ENCODE results near the gene ZNF652. TPM values are rescaled to one million over a fixed set of nuclear protein-coding genes. Genes with fewer than 3 reads are reported as not detected.
"Not testable (repeated sequence)": the region's sequence is repeated elsewhere in the genome, so short reads cannot be mapped to it uniquely, and the experiment has no call there.

Gene ZNF652
- total RNA-seq, 1 experiment from 2014 or later = 9.8 TPM

DNA sequence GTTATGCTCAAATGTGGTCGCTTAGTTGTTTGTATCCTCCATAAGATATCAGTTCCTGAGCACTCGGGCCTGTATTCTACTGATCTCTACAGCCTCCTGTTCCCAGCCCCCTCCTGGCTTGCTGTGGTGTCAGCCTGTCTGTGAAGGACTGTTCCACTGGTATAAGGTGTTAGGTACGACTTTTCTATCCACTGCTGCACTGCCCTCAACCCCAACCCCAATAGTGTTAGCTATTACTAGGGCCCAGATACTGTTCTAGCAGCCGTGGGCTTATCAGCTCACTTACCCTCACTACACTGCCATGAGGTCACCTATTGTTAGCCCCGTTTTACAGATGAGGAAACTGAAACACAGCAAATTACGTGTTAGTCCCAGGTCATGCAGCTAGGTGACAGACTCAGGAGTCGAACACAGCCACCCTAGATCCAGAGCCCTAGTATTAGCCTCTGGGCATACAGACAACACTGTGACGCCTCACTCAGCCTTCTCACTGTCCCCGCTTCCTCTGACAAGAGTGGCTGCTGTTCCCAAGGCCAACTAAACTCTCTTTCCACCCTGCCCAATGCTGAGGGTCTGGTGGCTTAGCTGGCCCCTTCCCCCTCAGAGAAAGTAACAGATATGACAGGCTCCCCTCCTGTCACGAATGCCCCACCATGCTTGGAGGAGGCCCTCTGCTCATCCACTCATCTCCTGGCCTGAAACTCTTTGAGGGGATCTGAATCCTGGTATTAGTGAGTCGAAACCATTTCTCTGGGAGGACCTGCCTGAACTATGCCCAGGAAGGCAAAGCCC, 25.6 kb upstream of the ZNF652 start:
- DNase-seq (ENCODE audit: low read depth) = no peak

DNA sequence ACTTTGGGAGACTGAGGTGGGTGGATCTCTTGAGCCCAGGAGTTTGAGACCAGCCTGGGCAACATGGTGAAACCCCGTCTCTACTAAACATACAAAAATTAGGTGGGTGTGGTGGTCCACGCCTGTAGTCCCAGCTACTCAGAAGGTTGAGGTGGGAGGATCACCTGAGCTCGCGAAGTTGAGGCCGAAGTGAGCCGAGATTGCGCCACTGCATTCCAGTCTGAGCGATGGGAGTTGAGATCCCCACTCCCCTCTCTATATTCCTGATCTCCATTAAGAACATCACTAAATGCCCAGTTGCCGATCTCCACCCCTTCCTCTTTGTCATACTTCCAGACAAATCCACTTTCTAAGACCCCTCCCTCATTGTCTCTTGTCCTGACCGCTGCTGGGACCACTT, 24.3 kb upstream of the ZNF652 start:
- no peak for DNase-seq (ENCODE audit: low read depth)

DNA sequence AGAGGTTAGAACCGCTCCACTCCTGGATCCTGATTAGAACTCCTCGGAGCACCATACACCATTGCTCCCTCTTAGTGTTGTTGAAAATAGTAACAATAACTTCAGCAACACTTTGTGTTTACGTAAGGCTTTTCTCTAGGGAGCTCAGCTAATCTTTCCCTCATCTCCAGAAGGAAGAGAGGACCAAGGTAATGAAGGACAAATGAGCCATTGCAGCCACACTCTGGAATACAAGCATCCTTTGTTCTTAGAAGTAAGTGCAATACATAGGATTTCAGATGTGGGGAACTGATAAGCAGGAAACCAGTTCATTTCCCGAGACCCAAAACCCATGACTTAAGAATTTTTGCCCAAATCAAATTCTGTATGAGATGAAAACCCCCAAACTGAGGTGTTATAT, 22.9 kb upstream of the ZNF652 start:
- DNase-seq (ENCODE audit: low read depth) = no peak

DNA sequence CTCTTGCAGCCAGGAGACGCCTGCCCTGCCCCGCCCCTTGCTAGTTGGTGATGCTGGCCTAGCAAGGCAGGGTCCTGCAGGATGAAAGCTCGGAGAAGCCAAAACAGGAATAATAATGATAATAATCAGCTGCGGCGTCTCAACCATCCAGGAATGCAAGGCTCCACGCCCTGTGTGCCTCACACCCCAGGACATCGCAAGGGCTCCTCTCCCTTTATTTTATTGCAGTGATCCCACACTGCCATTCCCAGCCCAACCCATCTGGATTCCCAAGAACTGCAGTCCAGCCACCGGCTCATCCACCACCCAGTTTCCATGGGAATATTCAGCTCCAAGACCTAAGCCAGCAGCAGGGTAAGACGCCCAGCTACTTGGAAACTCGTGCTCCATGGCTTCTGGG, 21.0 kb upstream of the ZNF652 start:
- no peak for DNase-seq (ENCODE audit: low read depth)

DNA sequence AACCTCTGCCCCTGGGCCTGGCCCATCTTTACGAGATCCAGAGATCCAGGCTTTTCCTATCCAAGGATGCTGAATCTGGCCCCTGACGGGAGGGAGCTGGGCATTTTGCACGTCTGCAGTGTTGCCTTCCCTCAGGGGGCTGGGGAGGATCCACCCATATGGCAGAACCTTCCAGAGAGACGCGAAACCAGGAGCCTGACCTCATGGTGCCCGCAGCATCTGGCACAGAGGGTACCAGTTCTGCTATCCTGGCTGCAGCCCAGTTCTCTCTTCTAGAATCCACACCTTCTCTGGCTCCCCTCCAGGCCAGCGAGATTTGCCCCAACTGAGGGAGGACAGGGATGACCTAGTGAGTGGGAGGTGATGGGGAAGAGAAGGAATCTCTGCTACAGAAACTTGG, 20.5 kb upstream of the ZNF652 start:
- DNase-seq (ENCODE audit: low read depth) = no peak

DNA sequence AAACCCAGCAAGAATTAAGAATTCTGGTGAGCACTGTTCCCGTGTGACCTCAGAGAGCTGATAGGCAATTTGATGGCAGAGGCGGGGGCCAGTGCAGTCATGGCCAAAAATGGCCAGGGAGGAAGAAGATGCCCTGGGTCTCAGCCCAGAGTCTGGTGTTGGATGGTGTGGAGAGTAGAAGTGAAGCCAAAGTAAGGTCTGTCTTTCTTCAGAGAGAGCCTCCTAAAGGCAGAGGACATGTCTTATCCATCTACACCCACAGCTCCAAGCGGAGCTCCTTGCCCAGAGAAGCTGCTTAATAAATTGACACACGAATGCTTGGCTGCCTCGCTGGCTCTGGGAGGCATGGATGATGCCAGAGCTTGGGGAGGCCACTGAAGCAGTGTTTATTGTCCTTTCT, 19.7 kb upstream of the ZNF652 start:
- no peak for DNase-seq (ENCODE audit: low read depth)

DNA sequence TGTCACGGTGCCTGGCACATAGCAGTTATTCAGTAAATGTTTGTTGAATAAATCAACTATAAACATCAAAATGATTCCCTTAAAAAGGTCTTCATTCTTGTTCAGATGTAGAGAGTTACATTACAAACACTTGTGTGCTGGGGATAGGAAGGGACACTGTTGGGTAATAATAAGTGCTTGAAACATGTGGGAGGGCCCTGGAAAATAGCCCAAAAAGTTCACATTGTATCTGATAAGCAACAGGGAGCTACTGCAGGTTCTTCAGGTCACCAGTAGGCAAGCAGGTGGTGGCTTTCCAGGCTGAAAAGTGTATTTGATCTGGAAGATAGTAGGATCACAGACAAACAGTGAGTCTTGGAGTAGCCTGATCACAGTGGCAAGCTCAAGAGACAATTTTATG, 19.0 kb upstream of the ZNF652 start:
- no peak for DNase-seq (ENCODE audit: low read depth)

DNA sequence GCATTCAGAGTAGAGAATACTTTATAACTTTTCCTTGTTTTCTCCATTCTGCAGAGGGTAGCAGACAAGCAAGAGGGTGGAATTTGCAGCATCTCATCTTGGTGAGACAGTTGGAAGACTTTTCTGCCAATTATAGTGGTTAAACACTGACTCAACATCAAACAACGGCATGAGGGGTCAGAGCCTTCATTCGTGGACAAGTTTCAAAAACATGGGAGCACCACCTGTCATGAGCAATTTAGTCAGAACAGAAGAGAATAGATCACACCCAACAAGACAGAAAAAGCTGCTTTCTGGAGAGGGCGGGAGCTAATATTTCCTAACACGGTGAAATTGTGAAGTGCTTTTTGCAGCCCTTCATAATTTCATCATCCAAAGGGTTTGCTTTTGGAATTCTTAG, 17.9 kb upstream of the ZNF652 start:
- DNase-seq (ENCODE audit: low read depth) = peak; percentile 89

DNA sequence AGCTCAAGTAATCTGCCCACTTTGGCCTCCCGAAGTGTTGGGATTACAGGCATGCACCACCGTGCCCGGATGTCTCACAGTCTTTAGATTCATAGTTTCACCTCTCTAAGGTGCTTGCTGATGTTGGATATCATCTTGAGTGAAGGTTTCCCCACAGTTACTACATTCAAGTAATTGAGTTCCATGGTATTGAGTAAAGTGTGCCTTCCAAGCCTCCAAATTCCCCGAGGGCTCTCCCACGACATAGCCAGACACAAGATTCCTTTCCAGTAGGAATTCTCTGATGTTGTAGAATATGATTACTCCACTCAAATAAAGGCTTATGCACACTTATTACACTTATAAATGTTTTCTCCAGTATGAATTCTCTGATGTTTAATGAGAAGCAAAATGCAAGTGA, 16.3 kb upstream of the ZNF652 start:
- no peak for DNase-seq (ENCODE audit: low read depth)

DNA sequence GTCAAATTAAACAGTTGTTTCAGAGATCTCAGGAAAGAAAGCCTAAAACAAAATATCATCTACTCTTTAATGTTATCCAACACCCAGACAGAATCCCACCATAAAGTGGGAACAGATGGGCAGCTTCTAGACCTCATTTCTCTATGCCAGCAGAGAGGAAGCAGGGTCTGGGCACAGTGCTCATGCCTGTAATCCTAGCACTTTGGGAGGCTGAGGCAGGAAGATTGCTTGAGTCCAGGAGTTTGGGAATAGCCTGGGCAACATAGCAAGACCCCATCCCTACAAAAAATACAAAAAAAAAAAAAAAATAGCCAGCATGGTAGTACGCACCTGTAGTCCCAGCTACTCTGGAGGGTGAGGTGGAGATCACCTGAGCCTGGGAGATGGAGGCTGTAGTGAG, 13.5 kb upstream of the ZNF652 start:
- DNase-seq (ENCODE audit: low read depth) = no peak

DNA sequence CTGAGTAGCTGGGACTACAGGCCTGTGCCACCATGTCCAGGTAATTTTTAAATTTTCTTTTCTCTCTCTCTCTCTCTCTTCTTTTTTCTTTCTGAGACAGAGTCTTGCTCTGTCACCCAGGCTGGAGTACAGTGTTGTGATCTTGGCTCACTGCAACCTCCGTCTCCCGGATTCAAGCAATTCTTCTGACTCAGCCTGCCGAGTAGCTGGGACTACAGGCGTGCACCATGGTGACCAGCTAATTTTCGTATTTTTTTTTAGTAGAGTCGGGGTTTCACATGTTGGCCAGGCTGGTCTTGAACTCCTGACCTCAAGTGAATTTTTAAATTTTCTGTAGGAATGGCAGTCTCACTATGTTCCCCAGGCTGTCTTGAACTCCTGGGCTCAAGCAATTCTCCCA, 11.1 kb upstream of the ZNF652 start:
- no peak for DNase-seq (ENCODE audit: low read depth)

DNA sequence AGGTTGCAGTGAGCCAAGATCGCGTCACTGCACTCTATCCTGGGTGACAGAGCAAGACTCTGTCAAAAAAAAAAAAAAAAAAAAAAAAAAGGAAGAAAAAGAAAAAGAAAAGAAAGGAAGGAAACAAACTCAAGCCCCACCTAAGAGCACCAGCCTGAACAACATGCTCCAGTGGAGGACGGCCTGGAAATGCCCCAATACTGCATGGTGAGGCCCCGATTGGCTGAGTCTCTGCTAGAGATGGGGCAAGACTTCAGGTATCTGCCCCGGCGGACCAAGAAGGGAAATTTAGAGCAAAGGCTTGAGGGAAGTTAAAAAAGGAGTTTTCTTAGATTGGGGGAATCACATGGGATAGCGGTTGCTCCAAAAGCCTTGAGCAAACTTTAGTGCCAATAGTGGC, 10.4 kb upstream of the ZNF652 start:
- no peak for DNase-seq (ENCODE audit: low read depth)

DNA sequence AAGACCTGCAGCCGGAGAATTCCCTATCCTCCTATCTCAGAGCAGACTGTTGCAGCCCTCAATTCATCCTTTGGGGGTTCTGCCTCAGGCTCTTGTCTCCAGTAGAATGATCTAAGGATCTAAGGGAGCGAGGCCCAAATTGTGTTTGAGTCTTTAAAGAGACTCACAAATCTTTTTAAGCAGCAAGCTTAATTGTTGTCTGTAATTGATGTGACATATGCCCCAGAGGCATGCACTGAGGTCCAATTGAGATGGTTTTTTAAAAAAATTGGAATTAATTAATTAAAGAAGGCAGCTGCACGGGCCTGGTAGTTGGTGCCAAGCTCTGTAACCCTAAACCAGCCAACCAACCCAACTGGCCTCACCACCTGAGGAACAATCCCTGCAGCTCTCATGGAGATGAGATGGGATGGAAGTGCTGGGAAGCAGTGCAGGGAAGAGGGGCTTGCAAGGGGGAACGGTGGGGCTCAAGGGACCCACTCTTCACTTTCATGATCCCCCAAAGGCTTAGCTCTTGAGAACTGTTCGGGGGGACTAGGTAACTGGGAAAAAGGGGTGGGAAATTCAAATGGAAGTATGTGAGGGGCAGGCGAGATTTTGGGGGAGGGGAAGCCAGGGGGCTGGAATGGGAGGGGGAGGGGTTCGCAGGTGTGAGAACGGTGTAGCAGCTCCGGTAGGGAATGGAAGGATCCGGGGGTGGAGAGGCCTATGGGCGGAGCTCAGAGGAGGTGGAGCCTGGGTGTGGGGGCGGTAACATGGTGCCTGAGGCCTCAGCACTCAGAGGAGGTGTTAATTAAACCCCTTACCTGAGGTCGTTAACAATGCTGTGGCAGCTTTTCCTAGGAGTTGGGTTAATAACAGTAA, 9.2 kb upstream of the ZNF652 start:
- DNase-seq (ENCODE audit: low read depth) = no peak

DNA sequence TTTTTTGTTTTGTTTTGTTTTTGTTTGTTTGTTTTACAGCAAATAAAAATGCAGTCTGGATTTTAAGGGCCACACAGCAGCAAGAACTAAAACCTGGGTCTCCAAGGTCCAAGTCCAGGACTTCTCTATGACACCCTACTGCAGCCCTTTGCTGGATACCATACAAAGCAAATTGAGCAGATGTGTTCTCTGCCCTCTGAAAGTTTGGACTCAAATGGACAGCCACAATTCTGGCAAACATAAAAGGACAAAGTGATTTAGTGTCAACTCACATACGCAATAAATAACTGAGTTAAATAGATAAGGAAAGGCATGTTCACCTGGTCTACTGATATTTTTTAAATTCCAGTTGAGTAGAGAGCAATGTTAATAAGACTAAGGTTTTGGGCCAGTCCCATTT, 7.7 kb upstream of the ZNF652 start:
- no peak for DNase-seq (ENCODE audit: low read depth)

DNA sequence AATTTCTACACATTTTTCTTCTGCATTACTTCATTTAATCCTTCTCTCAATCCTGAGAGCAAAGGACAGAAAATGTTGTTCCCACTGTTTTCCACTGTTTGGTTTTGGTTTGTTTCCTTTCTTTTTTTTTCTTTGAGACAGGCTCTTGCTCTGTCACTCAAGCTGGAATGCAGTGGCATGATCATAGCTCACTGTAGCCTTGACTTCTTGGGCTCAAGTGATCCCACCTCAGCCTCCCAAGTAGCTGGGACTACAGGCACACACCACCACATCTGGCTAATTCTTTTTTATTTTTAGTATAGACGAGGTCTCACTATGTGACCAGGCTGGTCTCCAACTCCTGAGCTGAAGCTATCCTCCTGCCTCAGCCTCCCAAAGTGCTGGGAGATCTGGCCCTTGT, 7.0 kb upstream of the ZNF652 start:
- no peak for DNase-seq (ENCODE audit: low read depth)

DNA sequence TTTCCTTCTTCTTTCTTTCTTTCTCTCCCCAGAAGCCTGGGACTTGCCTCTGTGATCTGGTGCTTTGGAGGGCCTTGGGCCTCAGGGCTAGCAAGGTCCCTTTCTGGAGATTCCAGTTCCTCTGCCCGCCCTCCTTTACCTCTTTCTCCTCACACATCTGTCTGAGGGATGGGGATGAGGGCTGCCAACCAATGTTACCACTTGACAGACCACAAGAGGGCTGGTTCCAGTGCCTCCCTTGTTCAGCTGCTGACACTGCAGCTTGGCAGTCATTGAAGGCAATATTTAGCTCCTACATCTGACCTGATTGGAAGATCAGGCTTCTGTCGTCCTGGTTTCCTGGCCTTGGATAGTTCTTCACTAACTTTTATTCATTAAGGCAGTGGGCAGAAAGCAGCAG, 3.6 kb upstream of the ZNF652 start:
- peak; percentile 41 for DNase-seq (ENCODE audit: low read depth)

DNA sequence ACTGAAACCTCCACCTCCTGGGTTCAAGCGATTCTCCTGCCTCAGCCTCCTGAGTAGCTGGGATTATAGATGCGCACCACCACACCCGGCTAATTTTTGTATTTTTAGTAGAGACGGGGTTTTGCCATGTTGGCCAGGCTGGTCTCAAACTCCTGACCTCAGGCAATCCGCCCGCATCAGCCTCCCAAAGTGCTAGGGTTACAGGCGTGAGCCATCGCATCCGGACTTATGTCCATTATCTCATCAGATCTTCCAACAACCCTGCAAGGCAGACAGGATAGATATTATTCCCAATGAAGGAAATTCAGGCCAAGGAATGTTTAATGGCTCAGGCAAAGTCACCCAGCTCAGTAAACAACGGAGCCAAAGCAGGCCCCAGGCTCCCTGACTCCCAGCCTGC, 3.1 kb upstream of the ZNF652 start:
- not testable (repeated sequence) for DNase-seq (ENCODE audit: low read depth)

DNA sequence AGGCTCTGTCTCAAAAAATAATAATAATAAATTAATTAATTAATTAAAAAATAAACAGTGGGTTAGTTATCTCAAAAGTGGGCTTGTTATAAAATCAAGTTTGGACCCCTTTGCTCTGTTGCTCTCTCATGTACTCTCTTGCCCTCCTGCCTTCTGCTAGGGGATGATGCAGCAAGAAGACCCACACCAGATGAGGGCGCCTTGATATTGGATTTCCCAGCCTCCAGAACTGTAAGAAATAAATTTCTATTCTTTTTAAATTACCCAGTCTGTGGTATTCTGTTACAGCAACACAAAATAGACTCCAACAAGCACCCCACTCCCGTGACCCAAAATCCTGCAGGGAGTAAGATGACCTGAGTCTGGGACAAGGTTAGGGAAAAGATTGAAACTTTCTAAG, 2.1 kb upstream of the ZNF652 start:
- DNase-seq (ENCODE audit: low read depth) = no peak

DNA sequence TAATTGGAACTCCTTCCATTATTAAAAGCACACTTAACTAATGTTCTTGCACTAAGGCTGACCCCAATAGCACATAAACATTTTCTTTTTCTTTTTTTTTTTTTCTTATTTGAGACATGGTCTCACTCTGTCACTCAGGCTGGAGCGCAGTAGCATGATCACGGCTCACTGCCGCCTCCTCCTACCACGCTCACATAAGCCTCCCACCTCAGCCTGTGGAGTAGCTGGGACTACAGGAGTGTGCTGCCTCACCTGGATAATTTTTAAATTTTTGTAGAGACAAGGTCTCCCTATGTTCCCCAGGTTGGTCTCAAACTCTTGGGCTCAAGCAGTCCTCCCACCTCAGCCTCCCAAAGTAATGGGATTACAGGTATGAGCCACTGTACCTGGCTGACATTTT, 1.2 kb upstream of the ZNF652 start:
- no peak for DNase-seq (ENCODE audit: low read depth)

DNA sequence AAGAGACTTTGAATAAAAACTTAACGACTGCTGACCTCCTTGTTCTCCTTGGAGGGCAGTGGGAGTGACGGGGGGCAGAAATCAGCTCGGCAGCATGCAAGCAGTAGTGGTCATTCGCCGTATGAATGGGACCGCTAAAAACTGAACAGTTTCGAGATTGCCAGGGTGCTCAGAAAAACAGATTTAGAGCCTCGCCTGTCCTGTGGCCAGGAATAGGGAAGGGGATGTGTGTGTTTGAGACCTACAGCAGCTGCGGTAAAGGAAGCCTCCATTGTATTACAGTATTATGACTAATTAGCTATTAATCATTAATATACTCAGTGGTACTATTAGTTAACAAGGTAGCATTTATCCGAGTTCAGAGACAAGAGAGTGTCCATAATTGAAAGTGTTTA, 670 bp upstream of the ZNF652 start:
- DNase-seq (ENCODE audit: low read depth) = no peak

DNA sequence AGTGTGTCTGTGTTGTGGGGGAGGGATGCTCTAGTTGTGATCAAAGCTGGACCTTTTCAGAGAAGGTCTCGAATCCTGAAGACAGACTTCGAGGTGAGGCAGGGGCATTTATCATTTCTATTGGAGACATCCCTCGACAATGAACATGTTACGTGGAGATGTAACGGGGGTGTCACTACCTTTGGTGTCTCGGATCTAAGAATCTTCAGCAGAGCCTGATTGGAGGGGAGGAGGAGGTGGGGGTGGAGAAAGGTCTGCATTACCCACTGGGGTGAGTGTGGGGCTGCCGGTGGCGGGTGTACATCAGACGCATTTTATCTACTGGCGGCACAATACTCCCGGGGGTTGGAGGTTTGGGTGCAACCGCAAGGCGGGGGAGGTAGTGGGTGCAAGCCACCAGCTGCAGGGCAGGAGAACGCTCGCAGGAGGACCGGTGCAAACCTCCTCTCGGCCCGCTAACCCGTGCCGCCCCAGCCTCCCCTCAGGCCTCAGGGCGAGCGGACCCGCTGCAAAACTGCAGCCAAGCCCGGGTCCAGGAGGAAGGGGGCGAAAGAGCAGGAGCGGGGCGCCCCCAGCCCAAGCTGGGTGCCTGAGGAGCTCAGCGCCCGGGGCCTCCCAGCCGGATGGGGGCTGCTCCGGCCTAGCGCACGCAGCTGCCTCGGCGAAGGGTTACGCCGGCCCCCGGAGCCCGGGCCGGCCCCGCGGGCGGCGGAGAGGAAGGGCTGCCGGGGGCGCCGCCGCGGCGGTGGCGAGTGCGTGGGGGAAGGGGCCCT, 735 bp downstream of the ZNF652 start:
- peak; percentile 21 for DNase-seq (ENCODE audit: low read depth)

DNA sequence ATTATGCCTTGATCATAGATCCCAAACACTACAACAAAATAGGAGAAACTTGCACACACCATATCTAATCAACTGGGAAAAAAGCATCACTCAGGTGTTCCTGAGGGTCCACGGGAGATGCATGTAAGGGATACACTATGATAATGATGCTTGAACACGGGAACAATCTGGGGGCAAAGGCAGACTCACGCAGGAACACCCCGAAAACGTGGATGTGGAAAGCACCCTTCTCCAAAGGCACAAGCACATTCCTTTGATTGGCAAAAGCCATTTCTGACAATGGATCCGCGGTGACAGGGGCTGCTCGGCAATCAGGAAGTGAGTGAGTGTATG, 1.3 kb downstream of the ZNF652 start:
- peak; percentile 41 for DNase-seq (ENCODE audit: low read depth)

Data from LHCN-M2 (cell line).